HG03460 (cell line): ENCODE measurements around the gene NCSTN.

Experiments
- ATAC-seq: cut with Tn5 transposase; IDR thresholded peaks from one replicate; pipeline ENCODE4 v1.9.1; 2021; ENCODE audit not compliant: unreplicated experiment

Gene NCSTN

GRCh38 chr1:160404094-160404493 is 60.9 kb downstream of the NCSTN start:
- ATAC-seq = no peak

GRCh38 chr1:160405331-160405877 is 62.2 kb downstream of the NCSTN start:
- no peak for ATAC-seq

- no peak for ATAC-seq
Measured at GRCh38 chr1:160406131-160406968, 63.2 kb downstream of the NCSTN start.

DNA sequence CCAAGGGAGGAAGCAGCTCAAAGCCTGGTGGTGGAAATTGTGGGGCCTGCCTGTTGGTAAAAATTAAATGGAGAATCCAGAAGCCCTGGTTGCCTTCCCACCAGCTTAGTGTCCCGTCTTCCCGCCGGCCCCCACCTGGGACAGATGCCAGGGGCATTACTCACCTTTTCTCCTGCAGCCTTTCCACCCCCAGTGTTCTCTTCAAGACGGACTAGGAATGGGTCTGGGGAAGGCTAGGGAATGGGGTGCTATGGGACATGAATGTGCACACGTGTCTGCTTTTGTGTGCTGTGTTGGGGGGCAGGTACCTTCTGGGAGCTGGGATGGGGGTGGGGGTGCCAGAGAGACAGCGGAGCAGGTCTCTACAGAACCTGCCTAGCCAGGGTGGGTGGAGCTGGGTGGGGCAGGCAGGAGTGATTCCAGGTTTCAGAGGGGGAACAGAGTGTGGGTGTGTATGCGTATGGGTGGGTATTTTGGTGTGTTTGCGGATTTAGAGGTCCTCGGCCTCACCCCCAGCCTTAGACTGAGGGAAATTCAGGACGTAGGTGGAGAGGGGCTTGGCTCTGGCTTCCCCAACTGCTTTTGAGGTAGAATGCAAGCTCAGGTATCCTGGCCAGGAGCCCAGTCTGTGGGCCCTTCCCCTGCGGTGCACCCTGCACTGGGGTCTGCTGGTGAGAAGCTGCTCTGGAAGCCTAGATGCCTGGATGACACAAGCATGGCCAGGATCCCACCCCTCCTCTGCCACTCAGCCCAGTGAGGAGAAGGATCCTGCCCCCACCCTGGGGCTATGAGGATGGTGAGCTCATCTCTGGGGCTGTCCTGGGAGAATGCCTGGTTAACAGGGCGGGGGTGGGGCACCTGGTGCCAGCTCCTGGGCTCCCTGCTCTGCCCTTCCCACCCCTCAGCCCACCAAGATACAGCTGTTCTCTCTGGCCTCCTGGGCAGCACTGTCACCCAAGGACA is 64.9 kb downstream of the NCSTN start:
- no peak for ATAC-seq
